SU-DHL-6 (cell line): ENCODE data around the gene TOMM22.

Source experiments
- CTCF ChIP-seq: fragments of 200-600 bp; sonication (generic); IDR thresholded peaks from one replicate; pipeline ENCODE4 v1.5.1; 2017; ENCODE audit warnings: antibody characterized with exemption, mild to moderate bottlenecking, low read length, moderate library complexity; ENCODE audit not compliant: insufficient read depth, poor library complexity, severe bottlenecking
- EZH2phosphoT487 ChIP-seq: fragments of 200-600 bp; sonication (generic), shearing (Covaris generic); conservative IDR thresholded peaks from 2 replicates; pipeline ENCODE4 v1.6.1; 2018; ENCODE audit warnings: mild to moderate bottlenecking, antibody characterized with exemption, low read length, moderate library complexity, mixed read lengths

GRCh38 chr22:38727530-38728451 is 46.0 kb downstream of the TOMM22 start:
- TF ChIP-seq CTCF: no peak
- TF ChIP-seq EZH2phosphoT487: no peak
